HG02571 (cell line): ENCODE data around the gene SLC66A1.

ENCODE experiments used
- ATAC-seq: cut with Tn5 transposase; IDR thresholded peaks from one replicate; pipeline ENCODE4 v1.9.1; 2021; ENCODE audit warnings: mild to moderate bottlenecking, moderate library complexity; ENCODE audit not compliant: unreplicated experiment

Gene SLC66A1

DNA sequence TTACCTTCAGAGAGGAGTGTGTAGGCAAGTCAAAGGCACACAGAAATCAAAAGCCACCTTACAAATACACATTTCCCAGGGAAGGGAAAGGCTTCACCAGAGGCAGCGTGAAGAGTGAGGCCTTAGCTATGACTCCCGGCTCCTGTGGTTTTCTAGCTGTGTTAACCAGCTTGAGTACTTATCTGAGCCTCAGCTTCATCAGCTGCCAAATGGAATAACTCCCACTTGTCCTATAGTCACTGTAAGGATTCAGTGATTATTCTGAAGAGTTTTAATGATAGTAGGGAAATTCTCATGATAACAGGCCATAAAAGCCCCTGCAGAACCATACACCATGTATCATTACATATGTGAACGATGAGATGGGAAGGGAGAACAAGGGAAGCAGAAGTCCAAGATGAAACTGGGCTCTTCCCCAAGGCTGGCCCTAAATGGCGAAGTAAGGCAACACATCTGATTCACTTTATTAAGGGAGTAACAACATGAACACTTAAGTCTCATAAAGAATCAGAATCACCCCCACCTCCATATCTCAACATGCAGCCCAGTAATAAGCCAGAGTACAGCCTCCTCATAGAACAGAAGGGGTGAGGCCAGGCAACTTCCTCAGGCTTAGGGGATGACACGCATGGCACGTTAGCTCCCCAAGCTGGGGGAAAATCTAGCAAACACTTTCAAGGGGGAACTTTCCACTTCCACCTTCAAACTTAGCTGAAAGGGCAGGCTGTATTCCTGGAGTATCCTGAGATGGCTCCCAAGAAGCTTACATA lies 63.7 kb downstream of the SLC66A1 start:
- ATAC-seq = no peak

- ATAC-seq = no peak
Measured at GRCh38 chr1:19376428-19377372, 64.6 kb downstream of the SLC66A1 start.

- no peak for ATAC-seq
Measured at GRCh38 chr1:19377812-19378718, 65.9 kb downstream of the SLC66A1 start.
